PFSK-1 (cell line): ENCODE results near the gene TAOK1.

Experiments
- FOXP2 ChIP-seq: optimal IDR thresholded peaks from 2 replicates; pipeline ENCODE3; 2011; ENCODE audit warnings: borderline replicate concordance, control low read depth, inconsistent platforms; ENCODE audit not compliant: insufficient read depth; ENCODE audit errors: extremely low read length, extremely low read depth
- POLR2AphosphoS5 ChIP-seq: IDR thresholded peaks from 2 replicates; pipeline ENCODE4 v1.6.1; 2012; ENCODE audit warnings: low read depth, mild to moderate bottlenecking, control low read depth, low read length, moderate library complexity
- REST ChIP-seq, 2 experiments: IDR thresholded peaks; 2 replicates each; pipeline versions ENCODE4 v1.6.1 to v1.8.0; 2011 to 2012; ENCODE audit warnings: low read depth in 2 of 2, low read length in 2 of 2, control low read depth in 1 of 2, inconsistent platforms in 1 of 2, mild to moderate bottlenecking in 1 of 2, moderate library complexity in 1 of 2; ENCODE audit not compliant: insufficient read depth in 1 of 2
- SIN3A ChIP-seq: IDR thresholded peaks from 2 replicates; pipeline ENCODE4 v1.6.1; 2012; ENCODE audit warnings: mild to moderate bottlenecking, low read length, moderate library complexity, borderline replicate concordance; ENCODE audit not compliant: insufficient read depth
- TAF1 ChIP-seq: IDR thresholded peaks from 2 replicates; pipeline ENCODE4 v1.6.1; 2012; ENCODE audit warnings: low read length, control low read depth, borderline replicate concordance; ENCODE audit not compliant: insufficient read depth

TAOK1 gene

GRCh38 chr17:29518359-29518758 is 128.2 kb downstream of the TAOK1 start:
- no peak for TF ChIP-seq TAF1
- TF ChIP-seq FOXP2: no peak
- no peak for TF ChIP-seq REST (IDR thresholded peaks at IDR 0.05; ENCODE audit: insufficient read depth in 1 of 2, low read depth in 2 of 2, low read length in 2 of 2)
- TF ChIP-seq POLR2AphosphoS5: no peak
- TF ChIP-seq SIN3A: no peak

- no peak for TF ChIP-seq REST (IDR thresholded peaks at IDR 0.05; ENCODE audit: insufficient read depth in 1 of 2, low read depth in 2 of 2, low read length in 2 of 2)
- no peak for TF ChIP-seq POLR2AphosphoS5
- no peak for TF ChIP-seq FOXP2
- TF ChIP-seq SIN3A: no peak
- TF ChIP-seq TAF1: no peak
Observed at GRCh38 chr17:29524692-29525091, 134.5 kb downstream of the TAOK1 start.

GRCh38 chr17:29526322-29526721 is 136.2 kb downstream of the TAOK1 start:
- TF ChIP-seq TAF1 (no peak), POLR2AphosphoS5 (no peak), FOXP2 (no peak), SIN3A (no peak), REST (IDR thresholded peaks at IDR 0.05; ENCODE audit: insufficient read depth in 1 of 2, low read depth in 2 of 2, low read length in 2 of 2) (no peak)

- no peak for TF ChIP-seq TAF1
- no peak for TF ChIP-seq FOXP2
- no peak for TF ChIP-seq REST (IDR thresholded peaks at IDR 0.05; ENCODE audit: insufficient read depth in 1 of 2, low read depth in 2 of 2, low read length in 2 of 2)
Observed at GRCh38 chr17:29533976-29534375, 143.8 kb downstream of the TAOK1 start.

- TF ChIP-seq FOXP2 (no peak), SIN3A (no peak), TAF1 (no peak), POLR2AphosphoS5 (no peak), REST (IDR thresholded peaks at IDR 0.05; ENCODE audit: insufficient read depth in 1 of 2, low read depth in 2 of 2, low read length in 2 of 2) (no peak)
Observed at GRCh38 chr17:29544066-29544465, 153.9 kb downstream of the TAOK1 start.
